Measurements from ENCODE around the gene FTCD.
A peak's percentile ranks its signal among the peaks of the same experiment; 100 is the strongest.

The FTCD gene

DNA sequence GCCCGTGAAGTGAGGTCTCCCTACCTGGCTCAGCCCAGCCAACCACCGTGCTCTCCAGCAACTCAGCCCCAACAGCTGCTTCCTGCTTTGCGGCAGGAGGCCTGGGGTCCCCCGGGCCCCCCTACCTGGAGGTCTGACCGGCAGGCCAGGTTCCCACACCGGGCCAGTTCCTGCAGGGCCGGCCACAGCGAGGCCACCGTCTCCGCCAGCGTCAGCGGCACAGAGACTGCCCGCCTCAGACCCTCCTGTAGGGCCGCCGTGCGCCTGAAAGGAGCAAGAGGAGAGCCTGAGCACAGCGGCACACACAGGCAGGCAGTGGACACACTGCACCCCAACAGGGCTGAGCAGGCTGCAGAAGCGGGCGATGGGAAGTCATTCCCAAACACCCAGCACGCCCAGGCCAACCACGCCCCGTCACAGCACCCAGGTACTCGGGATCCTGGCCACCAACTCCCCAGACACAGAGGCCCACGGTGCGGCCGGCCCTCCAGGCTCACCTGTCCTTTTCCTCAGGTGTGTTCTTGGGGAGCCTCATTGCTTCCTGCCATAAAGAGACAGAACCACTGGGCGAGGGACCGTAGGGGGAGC, 16.9 kb downstream of the FTCD start:
- DNase-seq: no peak

- DNase-seq: no peak
Measured at GRCh38 chr21:46137908-46138307, 17.5 kb downstream of the FTCD start.

GRCh38 chr21:46136739-46137349, 18.5 kb downstream of the FTCD start:
- no peak for DNase-seq

GRCh38 chr21:46135782-46136395, 19.5 kb downstream of the FTCD start:
- DNase-seq: peak; percentile 50

DNA sequence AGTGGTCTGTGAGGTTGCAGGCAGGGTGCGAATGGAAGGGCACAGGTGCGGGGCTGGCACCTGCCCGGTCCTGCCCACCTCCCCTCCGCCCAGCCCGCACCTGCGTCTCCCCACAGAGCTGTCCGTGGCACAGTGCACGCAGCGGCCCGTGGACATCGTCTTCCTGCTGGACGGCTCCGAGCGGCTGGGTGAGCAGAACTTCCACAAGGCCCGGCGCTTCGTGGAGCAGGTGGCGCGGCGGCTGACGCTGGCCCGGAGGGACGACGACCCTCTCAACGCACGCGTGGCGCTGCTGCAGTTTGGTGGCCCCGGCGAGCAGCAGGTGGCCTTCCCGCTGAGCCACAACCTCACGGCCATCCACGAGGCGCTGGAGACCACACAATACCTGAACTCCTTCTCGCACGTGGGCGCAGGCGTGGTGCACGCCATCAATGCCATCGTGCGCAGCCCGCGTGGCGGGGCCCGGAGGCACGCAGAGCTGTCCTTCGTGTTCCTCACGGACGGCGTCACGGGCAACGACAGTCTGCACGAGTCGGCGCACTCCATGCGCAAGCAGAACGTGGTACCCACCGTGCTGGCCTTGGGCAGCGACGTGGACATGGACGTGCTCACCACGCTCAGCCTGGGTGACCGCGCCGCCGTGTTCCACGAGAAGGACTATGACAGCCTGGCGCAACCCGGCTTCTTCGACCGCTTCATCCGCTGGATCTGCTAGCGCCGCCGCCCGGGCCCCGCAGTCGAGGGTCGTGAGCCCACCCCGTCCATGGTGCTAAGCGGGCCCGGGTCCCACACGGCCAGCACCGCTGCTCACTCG, 23.3 kb downstream of the FTCD start:
- DNase-seq: no peak

DNA sequence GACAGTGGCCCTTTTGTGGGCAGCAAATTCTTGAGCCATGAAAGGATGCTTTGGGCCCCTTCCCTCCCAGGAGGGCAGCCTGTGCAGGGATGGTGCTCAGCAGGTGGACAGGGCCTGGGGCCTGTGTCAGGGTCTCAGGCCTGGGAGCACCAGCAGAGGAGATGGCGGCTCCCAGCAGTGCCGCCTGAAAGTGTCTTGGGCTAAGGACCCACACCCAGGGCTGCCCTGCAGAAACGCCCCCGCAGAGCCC, 23.9 kb downstream of the FTCD start:
- DNase-seq: no peak

GRCh38 chr21:46130831-46131587, 24.4 kb downstream of the FTCD start:
- no peak for DNase-seq

GRCh38 chr21:46129846-46130651, 25.3 kb downstream of the FTCD start:
- no peak for DNase-seq

GRCh38 chr21:46128933-46129571, 26.3 kb downstream of the FTCD start:
- no peak for DNase-seq

DNA sequence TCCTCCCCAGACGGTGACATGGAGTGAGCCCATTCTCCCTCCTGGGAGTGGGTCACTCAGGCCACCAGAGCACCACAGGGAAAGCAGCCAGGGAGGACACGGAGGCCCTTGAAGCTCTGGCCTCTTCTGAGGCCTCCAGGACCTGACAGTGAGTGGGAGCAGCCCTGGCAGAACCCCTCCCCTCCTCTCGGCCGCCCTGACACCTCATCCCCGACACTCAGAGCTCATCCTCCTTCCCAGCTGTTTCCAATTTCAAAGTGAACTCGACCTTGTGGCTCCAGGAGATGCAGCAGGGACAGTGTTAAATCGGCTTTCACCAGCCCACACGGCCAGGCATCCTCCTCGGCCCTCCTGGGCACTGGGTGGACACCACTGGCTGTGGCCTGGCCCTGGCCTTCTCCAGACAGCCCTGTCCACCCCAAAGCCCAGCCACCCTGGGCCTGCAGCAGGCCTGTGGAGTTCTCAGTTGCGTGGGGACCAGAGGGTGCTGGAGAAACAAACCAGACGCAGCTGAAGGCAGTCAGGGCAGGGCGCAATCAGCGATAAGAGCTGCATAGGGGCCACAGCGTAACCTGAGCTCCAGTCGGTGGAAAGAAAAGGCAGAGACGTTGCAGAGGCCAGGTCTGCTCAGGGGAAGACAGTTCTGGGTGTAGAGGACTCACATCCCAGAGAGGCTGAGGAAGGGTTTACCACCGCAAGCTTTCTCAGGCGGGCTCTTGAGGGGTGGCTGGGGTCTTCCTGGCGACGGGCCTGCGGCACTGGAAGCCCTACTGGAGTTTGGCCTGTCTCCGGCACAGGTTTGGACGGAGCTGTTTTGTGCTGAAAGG, 27.1 kb downstream of the FTCD start:
- no peak for DNase-seq

DNA sequence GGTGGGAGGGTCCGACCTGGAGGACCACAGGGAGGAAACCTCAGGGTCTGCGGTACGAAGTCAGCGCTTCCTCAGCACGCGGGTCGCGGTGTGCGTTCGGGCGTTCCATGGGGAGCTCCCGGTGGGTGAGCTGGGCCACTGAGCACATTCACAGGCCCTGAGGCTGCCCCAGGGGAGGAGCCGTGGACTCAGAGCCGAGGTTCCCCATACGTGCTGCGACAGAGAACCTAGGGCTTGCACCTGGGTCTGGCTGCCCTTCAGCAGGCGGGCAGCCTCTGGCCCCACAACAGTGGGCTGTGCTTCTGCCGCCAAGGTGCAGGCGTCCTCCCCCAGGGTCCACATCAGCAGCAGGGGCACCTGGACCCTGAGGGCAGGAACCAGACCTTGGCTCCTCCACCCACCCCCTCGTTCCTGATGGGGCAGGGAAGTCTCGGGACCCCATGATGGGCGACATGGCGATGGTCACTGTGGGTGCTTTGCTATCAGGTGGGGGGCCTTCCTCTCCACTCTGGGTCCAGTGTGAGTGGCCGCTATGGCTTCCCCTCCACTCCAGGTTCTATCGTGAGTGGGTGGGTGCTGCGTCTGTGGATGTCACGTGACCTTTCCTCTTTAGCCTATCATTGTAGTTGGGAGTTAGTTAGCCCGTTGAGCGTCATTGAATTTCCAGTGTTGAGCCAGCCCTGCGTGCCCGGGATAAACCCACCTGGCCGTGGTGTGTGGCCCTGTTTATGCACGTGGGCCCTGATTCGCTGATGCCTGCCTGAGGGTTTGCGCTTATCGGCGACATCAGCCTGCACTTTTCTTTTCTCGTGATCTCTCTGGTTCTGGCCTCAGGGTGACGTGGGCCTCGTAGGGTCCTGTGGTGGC, 27.9 kb downstream of the FTCD start:
- DNase-seq: no peak

- no peak for DNase-seq
Measured at GRCh38 chr21:46126309-46127238, 28.8 kb downstream of the FTCD start.

GRCh38 chr21:46125846-46126301, 29.5 kb downstream of the FTCD start:
- DNase-seq: no peak

- DNase-seq: no peak
Measured at GRCh38 chr21:46124926-46125845, 30.2 kb downstream of the FTCD start.

DNA sequence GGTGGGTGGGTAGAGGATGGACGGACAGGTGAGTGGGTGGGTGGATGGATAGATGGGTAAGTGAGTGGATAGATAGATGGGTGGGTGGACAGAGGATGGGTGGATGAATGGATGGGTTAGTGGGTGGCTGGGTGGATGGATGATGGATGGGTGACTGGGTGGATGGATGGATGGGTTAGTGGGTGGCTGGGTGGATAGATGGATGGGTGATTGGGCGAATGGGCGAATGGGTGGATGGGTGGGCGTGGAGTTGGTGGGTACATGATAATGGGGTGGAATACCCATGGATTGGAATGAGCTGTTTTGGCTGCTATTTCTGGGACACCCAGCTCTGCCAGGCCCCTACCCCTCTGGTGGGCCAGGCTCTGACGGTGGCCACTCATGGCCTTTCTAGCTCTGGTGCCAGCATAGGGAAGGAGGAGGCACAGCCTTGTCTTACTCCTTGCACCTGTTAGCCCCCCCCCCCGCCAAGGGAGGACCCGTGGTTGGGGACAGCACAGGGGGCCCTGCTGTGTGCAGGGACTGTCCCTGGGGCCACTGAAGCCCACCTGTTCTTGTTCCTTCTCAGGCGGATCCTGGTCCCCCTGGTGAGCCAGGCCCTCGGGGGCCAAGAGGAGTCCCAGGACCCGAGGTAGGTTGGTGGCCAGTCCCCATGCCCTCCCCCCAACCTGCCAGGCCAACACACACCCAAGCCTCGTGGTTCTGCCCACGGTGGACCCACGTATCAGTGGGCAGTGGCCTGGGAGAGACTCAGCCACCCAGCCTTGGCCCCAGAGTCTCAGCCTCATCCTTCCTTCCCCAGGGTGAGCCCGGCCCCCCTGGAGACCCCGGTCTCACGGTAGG, 31.1 kb downstream of the FTCD start:
- no peak for DNase-seq

Data from fibroblast of skin of back (primary cell).